Measurements from ENCODE around the gene REPIN1.
A peak's percentile ranks its signal among the peaks of the same experiment; 100 is the strongest.

DNA sequence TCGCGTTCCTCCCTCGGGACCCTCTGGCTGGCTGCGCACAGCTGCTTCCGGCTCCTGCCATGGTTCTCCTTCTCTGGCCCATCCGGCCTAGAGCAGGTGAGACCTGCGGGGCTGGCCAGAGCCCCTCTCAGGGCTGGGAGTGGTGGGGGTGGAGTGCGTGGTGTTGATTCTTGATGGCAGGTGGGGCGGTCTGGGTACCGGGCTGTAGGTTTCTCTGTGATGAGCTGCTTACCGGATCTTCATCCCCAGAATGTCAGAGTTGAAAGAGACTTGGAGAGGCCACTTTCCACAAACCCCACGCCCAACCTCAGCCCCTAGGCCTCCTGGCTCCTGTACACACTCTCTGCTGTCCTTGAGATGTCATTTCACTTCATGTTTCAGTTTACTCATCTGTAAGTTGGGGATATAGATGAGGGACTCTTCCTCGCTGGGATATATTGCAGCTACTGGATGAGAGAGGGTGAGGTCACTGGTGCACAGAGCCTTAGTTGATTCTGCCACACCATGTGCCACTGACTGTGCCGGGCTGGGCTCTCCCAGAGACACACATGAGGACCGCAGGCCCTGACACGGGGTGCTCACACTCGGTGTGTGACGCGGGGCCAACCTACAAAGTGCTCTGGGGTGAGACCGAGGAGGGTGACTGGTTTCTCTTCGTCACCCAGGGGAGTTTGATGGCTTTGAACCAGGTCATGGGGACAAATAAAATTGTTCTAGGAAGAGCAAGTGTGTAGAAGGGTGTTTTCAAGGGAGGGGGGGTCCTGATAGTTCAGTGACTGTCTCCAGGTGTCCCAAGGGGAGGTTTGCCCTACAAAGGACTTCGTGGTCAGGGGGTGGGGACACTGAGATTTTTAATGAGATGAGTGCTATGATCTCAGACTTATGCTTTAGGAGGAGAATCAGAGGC is 40.0 kb downstream of the REPIN1 start:
- TF ChIP-seq LARP7 (IDR thresholded peaks at IDR 0.05) (no peak), ZNF253 (CRISPR knock-in tag; conservative IDR thresholded peaks at IDR 0.05) (no peak)
- TF ChIP-seq, protein P1, sequence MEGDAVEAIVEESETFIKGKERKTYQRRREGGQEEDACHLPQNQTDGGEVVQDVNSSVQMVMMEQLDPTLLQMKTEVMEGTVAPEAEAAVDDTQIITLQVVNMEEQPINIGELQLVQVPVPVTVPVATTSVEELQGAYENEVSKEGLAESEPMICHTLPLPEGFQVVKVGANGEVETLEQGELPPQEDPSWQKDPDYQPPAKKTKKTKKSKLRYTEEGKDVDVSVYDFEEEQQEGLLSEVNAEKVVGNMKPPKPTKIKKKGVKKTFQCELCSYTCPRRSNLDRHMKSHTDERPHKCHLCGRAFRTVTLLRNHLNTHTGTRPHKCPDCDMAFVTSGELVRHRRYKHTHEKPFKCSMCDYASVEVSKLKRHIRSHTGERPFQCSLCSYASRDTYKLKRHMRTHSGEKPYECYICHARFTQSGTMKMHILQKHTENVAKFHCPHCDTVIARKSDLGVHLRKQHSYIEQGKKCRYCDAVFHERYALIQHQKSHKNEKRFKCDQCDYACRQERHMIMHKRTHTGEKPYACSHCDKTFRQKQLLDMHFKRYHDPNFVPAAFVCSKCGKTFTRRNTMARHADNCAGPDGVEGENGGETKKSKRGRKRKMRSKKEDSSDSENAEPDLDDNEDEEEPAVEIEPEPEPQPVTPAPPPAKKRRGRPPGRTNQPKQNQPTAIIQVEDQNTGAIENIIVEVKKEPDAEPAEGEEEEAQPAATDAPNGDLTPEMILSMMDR (IDR thresholded peaks at IDR 0.05 in 2 of 3, conservative IDR thresholded peaks at IDR 0.05 in 1 of 3; ENCODE audit: insufficient read depth in 2 of 3, low read depth in 1 of 3, low read length in 3 of 3) = no peak
- TF ChIP-seq, protein P2, sequence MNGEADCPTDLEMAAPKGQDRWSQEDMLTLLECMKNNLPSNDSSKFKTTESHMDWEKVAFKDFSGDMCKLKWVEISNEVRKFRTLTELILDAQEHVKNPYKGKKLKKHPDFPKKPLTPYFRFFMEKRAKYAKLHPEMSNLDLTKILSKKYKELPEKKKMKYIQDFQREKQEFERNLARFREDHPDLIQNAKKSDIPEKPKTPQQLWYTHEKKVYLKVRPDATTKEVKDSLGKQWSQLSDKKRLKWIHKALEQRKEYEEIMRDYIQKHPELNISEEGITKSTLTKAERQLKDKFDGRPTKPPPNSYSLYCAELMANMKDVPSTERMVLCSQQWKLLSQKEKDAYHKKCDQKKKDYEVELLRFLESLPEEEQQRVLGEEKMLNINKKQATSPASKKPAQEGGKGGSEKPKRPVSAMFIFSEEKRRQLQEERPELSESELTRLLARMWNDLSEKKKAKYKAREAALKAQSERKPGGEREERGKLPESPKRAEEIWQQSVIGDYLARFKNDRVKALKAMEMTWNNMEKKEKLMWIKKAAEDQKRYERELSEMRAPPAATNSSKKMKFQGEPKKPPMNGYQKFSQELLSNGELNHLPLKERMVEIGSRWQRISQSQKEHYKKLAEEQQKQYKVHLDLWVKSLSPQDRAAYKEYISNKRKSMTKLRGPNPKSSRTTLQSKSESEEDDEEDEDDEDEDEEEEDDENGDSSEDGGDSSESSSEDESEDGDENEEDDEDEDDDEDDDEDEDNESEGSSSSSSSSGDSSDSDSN (IDR thresholded peaks at IDR 0.05; ENCODE audit: borderline replicate concordance in 1 of 2, low read depth in 2 of 2, low read length in 2 of 2) = no peak
- TF ChIP-seq, protein P3, sequence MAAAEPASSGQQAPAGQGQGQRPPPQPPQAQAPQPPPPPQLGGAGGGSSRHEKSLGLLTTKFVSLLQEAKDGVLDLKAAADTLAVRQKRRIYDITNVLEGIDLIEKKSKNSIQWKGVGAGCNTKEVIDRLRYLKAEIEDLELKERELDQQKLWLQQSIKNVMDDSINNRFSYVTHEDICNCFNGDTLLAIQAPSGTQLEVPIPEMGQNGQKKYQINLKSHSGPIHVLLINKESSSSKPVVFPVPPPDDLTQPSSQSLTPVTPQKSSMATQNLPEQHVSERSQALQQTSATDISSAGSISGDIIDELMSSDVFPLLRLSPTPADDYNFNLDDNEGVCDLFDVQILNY (CRISPR knock-in tag; IDR thresholded peaks at IDR 0.05) = no peak
- TF ChIP-seq, protein P4, sequence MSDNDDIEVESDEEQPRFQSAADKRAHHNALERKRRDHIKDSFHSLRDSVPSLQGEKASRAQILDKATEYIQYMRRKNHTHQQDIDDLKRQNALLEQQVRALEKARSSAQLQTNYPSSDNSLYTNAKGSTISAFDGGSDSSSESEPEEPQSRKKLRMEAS (CRISPR knock-in tag; IDR thresholded peaks at IDR 0.05) = peak; percentile 24; the same call in 1 of the 2 replicates

Measured in K562 (cell line).